DMS79 (cell line): Measurements from ENCODE around the gene RGS8.
A peak's percentile ranks its signal among the peaks of the same experiment; 100 is the strongest.

Source experiments
- DNase-seq: peaks from one replicate; lab custom pipeline; 2025; lab: John Stamatoyannopoulos, UW

The RGS8 gene

DNA sequence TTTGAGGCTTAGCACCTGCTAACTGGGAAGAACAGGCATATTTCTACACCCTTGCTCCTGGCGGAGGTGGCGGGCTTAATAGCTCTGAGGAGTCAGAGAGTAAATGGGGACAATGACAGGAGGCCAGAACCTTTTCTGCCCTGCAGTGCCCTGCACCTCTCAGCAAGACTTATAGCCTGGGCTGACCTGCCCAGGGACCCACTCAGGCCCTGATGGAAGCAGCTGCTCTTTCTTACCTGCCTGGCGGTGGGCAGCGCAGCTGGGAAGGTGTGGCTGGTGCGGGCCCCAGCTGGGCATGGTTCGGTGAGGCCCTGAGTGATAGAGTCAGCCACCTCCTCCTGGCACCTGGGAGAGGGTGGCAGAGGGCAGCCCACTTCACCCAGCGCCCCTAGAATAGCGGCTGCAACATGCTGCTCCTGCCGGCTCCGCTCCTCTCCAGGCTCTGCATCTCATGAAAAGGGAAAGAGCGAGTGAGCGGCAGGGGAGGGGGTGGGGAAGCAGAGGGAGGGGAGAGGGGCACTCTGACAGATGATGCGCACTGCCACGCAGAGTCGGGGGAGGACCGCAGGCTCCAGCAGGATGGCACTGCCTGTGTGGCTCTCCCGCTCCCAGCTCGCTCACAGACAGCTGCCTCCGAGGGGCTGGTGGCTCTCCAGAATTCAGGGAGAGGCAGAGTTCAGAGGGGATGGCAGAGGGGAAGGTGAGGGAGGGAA lies at the start of gene RGS8:
RGS8 (minus strand) TSS at position 472 of the 713 bp plus-strand sequence. CDS start 14,938 bp downstream, outside the sequence.
- peak; percentile 26 for DNase-seq

DNA sequence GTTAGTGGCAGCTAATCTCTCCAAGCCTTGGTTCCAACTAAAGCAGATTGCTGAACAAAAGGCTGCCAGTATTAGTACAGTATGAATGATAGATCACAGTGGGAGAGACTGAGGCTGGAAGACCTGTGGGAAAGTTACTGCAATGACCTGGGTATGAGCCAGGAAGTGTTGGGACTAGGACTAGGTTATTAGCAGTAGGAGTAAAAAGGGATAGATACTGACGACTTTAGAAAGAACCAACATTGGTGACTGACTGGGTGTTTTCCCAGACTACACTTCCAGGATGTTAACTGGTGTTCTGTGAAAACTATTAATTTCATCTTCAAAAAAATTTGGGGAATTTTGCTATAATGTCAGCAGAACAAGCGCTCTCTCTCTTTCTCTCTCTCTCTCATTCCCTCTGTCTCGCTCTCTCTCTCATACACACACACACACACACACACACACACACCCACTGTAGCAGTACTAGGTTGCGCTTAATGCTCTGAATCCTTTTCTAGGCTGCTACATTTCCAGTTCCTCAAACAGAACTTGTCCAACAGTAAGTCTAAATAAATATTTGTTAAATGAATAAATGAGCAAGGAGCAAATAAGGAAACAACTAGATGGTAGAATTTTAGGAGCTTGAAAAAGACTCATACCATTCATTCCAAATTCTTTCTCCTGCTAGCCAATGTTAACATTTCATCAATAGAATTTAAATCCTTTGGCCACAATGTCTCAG lies 47.6 kb upstream of the RGS8 start:
- no peak for DNase-seq

DNA sequence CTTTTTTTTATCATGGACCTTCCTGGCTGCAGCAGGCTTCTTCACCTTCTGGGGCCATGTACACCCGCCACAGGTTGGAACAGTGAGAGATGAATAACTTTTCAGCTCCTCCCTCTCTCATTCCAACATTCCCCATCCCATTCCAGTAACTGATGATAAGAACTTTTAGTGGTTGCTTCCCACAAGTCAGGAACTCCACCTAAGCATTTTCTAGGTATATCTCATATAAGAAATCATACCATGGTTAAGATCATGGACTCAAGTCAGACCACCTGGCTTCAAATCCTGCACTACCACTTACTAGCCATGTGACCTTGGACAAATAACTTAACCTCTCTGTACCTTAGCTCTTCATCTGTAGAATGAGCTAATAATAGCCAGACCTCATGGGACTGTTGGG lies 42.5 kb upstream of the RGS8 start:
- no peak for DNase-seq

GRCh38 chr1:182725259-182726255 lies 41.2 kb upstream of the RGS8 start:
- DNase-seq, result no peak

GRCh38 chr1:182724215-182724614 lies 39.8 kb upstream of the RGS8 start:
- DNase-seq, result no peak

- no peak for DNase-seq
Measured at GRCh38 chr1:182723200-182723599, 38.8 kb upstream of the RGS8 start.

- no peak for DNase-seq
Measured at GRCh38 chr1:182721525-182721924, 37.1 kb upstream of the RGS8 start.

DNA sequence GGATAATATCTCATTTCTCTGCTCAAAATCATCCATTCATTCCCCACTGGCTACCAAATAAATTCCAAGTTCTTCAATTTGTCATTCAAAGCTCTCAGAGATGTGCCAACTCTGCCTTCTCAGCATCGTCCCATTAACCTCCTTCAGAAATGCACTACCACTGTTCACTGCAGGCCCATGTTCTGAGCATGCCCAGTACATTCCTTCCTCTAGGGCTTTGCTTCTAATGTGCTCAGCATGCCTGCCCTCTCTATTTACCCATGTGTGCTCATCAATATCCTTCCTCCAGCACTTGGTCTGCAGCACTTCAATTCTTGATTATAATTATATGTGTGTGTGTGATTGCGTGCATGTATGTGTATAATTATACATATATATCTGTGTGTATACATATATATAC lies 36.1 kb upstream of the RGS8 start:
- no peak for DNase-seq

- DNase-seq, result no peak
Measured at GRCh38 chr1:182719553-182719952, 35.2 kb upstream of the RGS8 start.

DNA sequence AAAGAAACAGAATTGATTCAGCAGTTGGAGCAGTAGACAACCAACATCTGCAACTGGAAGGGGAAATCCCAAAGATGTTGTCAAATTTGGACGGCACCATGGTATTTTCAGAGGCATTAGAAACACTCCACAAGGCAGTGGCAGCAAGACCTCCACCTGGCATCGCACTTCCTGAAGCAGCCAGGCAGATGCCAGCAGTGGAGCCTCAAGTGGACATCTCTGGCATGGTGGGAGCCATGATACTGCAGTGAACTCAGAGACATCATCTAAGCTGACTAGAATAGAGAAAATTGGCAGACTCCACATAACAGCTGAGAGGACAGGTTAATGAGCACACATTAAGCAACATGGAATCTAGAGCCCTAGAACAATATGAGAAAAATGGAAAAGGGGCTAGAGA lies 33.9 kb upstream of the RGS8 start:
- no peak for DNase-seq

DNA sequence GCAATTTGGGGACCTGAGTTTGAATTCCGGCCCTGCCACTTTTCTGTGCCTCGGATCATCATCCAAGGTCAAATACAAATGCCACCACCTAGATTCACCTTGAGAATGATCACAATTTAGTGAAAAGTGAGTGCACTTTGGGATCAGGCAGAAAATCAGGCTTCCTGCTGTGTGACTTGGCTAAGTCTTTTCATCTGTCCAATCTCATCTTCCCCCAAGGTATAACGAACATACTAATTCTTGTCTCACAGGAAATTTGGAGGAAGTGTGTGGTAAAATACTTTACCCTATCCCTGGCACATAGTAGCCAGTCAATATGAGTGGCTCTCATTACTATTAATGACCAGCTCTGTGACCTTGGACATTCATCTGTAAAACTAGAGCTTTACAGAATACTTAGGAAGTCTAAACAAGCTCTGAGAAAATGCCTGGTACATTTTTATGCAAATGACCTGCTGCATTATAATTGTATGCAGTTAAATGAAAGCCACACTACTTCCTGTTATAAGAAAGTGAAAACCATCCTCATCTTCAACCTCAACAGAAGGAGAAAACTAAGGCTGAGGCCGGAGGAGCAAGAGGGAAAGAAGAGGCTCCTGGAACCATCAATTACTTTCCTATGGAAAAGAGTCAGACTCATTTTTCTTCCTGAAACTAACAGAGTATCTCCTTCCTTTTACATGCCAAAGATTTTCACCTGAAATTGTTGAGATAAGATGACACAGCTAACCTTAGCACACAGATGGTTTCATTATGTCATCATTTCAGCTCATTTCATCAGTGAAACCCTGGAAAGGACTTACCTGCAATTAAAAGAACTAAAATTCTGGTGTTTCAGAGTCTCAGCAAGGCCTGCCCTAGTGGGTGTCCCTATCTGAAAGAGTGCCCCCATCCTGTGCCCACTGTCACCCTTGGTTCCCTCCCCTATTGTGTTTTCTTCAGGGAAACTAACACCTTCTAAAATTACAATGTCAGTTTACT lies 32.6 kb upstream of the RGS8 start:
- DNase-seq, result no peak

DNA sequence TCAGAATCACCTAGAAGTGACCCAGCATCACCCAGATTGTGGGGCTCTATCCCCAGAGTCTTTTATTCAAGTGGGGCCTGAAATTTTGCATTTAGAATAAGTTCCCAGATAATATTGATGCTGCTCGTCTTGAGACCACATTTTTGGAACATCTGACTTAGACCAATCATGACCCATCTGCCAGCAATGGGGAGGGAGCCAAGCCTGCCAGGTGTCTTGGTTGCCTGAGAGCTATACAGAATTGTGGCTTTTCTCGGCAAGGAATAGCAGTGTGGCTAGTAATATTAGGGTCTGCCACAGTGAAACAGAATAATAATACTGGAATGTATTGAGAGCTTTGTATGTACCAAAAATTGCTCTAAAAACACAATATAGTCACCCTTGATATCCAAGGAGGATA lies 31.1 kb upstream of the RGS8 start:
- DNase-seq, result no peak

- DNase-seq, result no peak
Measured at GRCh38 chr1:182714546-182714945, 30.2 kb upstream of the RGS8 start.

GRCh38 chr1:182713939-182714338 lies 29.6 kb upstream of the RGS8 start:
- no peak for DNase-seq

GRCh38 chr1:182713492-182713891 lies 29.1 kb upstream of the RGS8 start:
- DNase-seq, result no peak

GRCh38 chr1:182709855-182710254 lies 25.5 kb upstream of the RGS8 start:
- no peak for DNase-seq

DNA sequence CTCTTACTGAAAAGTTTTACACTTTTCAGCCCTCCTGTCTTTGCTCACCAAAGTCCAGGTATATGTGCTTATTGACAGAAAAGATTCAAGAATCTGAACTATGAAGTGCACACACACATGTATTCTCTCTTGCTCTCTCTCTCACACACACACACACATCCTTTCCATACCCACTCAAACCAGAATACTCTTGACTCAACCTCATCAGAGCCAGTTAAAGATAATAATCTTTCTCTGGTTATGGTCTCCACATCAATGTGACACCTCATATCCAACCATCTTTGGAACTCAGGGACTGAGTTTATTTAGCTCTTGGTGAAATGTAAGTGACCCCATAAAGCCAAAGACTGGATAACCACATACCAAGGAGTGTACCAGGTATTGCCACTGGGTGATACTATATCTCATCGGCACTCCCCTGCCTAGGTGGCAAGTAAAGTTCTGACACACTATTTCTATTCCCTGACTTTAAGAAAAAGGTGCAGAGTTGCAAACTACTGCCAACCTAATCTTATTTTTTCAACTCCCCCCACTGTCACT lies 24.9 kb upstream of the RGS8 start:
- no peak for DNase-seq

DNA sequence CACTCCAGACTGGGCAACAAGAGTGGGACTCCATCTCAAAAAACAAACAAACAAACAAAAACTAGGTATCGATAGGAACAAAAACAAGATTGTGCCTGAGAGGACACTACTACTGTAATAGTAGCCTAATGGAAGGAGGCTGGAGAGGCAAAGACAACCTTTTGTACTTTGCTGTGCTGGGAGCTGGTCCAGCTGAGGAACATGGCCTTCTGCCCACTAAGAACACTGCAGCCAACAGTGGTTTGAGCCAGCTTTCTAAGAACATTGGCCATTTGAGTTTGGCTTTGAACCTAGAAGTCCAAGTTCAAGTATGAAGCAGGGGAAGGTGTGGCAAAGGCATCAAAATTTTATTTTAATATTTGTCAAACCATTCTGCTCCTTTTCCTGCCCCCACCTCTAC lies 22.7 kb upstream of the RGS8 start:
- DNase-seq, result no peak

DNA sequence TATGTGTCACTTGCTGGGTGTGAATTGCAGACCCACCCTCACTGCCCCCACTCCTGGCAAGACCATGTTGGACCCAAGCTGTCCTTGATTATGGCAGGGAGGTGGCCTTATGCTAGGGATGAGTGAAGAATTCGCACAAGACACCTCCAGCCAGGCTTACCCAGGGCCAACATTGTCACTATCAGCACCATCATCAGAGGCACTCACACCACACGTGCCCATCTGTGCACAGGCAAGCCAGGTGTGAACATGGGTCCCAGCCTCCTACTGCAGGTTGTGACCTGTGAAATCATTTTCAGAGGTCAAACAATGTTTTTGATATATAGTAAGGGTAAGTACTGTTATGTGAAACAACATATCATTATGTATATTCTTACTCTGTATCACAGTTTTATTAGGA lies 20.3 kb upstream of the RGS8 start:
- no peak for DNase-seq

- peak; percentile 14 for DNase-seq
Measured at GRCh38 chr1:182703539-182703938, 19.2 kb upstream of the RGS8 start.
